GM23338 (cell line): Measurements from ENCODE around the gene BTBD9. TPM values are rescaled to one million over a fixed set of nuclear protein-coding genes. Genes with fewer than 3 reads are reported as not detected.

ENCODE experiments used
- ATAC-seq: fragments of 200-7000 bp; cut with Tn5 transposase; 3 replicates; pipeline ENCODE4 v1.9.1; 2020
- DNase-seq: peaks from one replicate; pipeline ENCODE4 v3.0.0-alpha.2; 2015; ENCODE audit warnings: low spot score
- H2AFZ ChIP-seq: fragments of 200-600 bp; sonication (generic); 2 replicates; pipeline ENCODE4 v1.8.0; 2016; ENCODE audit warnings: antibody characterized with exemption, mild to moderate bottlenecking, moderate library complexity
- H3F3A ChIP-seq: fragments of 200-600 bp; sonication (generic); replicated peaks from 2 replicates; pipeline ENCODE4 v1.8.0; 2017; ENCODE audit warnings: antibody characterized with exemption, mixed run types, low read depth
- H3K27ac ChIP-seq: fragments of 200-600 bp; sonication (generic); 2 replicates; pipeline ENCODE4 v1.6.1; 2016; ENCODE audit warnings: low read depth
- H3K27me3 ChIP-seq: fragments of 200-600 bp; sonication (generic); 2 replicates; pipeline ENCODE4 v1.8.0; 2016; ENCODE audit warnings: mild to moderate bottlenecking, mixed run types, moderate library complexity; ENCODE audit not compliant: insufficient read depth
- H3K36me3 ChIP-seq: fragments of 200-600 bp; sonication (generic); 2 replicates; pipeline ENCODE4 v1.8.0; 2016; ENCODE audit warnings: mild to moderate bottlenecking; ENCODE audit not compliant: insufficient read depth
- H3K4me1 ChIP-seq: fragments of 200-600 bp; sonication (generic); 2 replicates; pipeline ENCODE4 v1.8.0; 2016; ENCODE audit warnings: mild to moderate bottlenecking, moderate library complexity; ENCODE audit not compliant: insufficient read depth
- H3K4me2 ChIP-seq: fragments of 200-600 bp; sonication (generic); 2 replicates; pipeline ENCODE4 v1.7.1; 2017; ENCODE audit warnings: mixed run types
- H3K4me3 ChIP-seq: fragments of 200-600 bp; sonication (generic); 2 replicates; pipeline ENCODE4 v1.6.1; 2016; ENCODE audit warnings: mixed run types
- H3K79me2 ChIP-seq: fragments of 200-600 bp; sonication (generic); replicated peaks from 2 replicates; pipeline ENCODE4 v1.8.0; 2017; ENCODE audit warnings: mild to moderate bottlenecking; ENCODE audit not compliant: insufficient read depth
- H3K9me2 ChIP-seq: fragments of 200-600 bp; sonication (generic); 2 replicates; pipeline ENCODE4 v1.8.0; 2017; ENCODE audit not compliant: insufficient read depth
- H4K20me1 ChIP-seq: fragments of 200-600 bp; sonication (generic); replicated peaks from 2 replicates; pipeline ENCODE4 v1.8.0; 2017; ENCODE audit warnings: mild to moderate bottlenecking; ENCODE audit not compliant: insufficient read depth
- H3K27ac Mint-ChIP-seq: 2 replicates; pipeline ENCODE4 v1.8.0; 2020; ENCODE audit warnings: inconsistent platforms, mild to moderate bottlenecking, moderate library complexity, mixed read lengths
- H3K27me3 Mint-ChIP-seq: 3 replicates; pipeline ENCODE4 v1.8.0; 2022; ENCODE audit warnings: low read depth, mild to moderate bottlenecking, moderate library complexity, mixed read lengths, inconsistent platforms; ENCODE audit not compliant: insufficient read depth, poor library complexity
- H3K36me3 Mint-ChIP-seq: 3 replicates; pipeline ENCODE4 v1.8.0; 2021; ENCODE audit warnings: low read depth, mild to moderate bottlenecking, inconsistent platforms, moderate library complexity, mixed read lengths
- H3K4me1 Mint-ChIP-seq: 3 replicates; pipeline ENCODE4 v1.8.0; 2020; ENCODE audit warnings: mild to moderate bottlenecking, inconsistent platforms, mixed read lengths
- H3K4me3 Mint-ChIP-seq: 3 replicates; pipeline ENCODE4 v1.8.0; 2021; ENCODE audit warnings: moderate library complexity, mild to moderate bottlenecking, inconsistent platforms, mixed read lengths
- H3K9me3 Mint-ChIP-seq: 3 replicates; pipeline ENCODE4 v1.8.0; 2020; ENCODE audit warnings: moderate library complexity, mild to moderate bottlenecking, inconsistent platforms, mixed read lengths
- ETS1 ChIP-seq: IDR thresholded peaks from 2 replicates; pipeline ENCODE4 v1.6.1; 2016; ENCODE audit warnings: antibody characterized with exemption
- EZH2 ChIP-seq: fragments of 200-600 bp; sonication (generic); IDR thresholded peaks from one replicate; pipeline ENCODE4 v1.8.0; 2017; ENCODE audit warnings: antibody characterized with exemption, mild to moderate bottlenecking, low read depth; ENCODE audit not compliant: unreplicated experiment
- REST ChIP-seq: IDR thresholded peaks from one replicate; pipeline ENCODE4 v1.6.1; 2018; ENCODE audit warnings: antibody characterized with exemption; ENCODE audit not compliant: unreplicated experiment
- ZNF462 ChIP-seq: fragments of 250-450 bp; sonication (Bioruptor Pico); IDR thresholded peaks from 2 replicates; pipeline ENCODE4 v1.5.0; 2020; ENCODE audit warnings: mild to moderate bottlenecking, moderate library complexity
- polyA plus RNA-seq: library from polyadenylated mRNA; unstranded; fragments of >200 nt; fragmentation: Nextera tagmentation; extraction: Ambion mirVana; gene quantifications from 2 replicates; pipeline ENCODE4 v1.2.1, GENCODE V29; 2016
- total RNA-seq: library from RNA; depleted of rRNA; stranded (reverse); fragments of >200 nt; shearing (Covaris generic); gene quantifications from 2 replicates; pipeline ENCODE4 v1.2.3, GENCODE V29; 2014

The BTBD9 gene
- total and polyA plus RNA-seq, 2 experiments from 2014 or later = 4.2 to 5.3 TPM

GRCh38 chr6:38220069-38220723 lies 419.5 kb downstream of the BTBD9 start (continued):
- no peak for TF ChIP-seq REST
- TF ChIP-seq ZNF462 (CRISPR knock-in tag) = no peak

- Mint-ChIP-seq H3K4me3 (no peak overlapping the region), H3K27me3 (peaks cover 5% of the 10 kb centered on the region)
- ATAC-seq = no peak
- TF ChIP-seq REST = no peak
- TF ChIP-seq EZH2 = no peak
- TF ChIP-seq ETS1 = no peak
These were observed 421.5 kb downstream of the BTBD9 start for GRCh38 chr6:38218235-38218634.

More at GRCh38 chr6:38218235-38218634, 421.5 kb downstream of the BTBD9 start:
- Mint-ChIP-seq H3K36me3 (no peaks in the 10 kb centered on the region), H3K4me1 (peaks cover 27% of the 10 kb centered on the region), H3K9me3 (no peaks in the 10 kb centered on the region; the same call in 2 of the 3 replicates), H3K27ac (no peak overlapping the region)
- Histone ChIP-seq H3K9me2 (no peaks in the 10 kb centered on the region; the same call in 1 of the 2 replicates), H3K27me3 (no peaks in the 10 kb centered on the region), H4K20me1 (no peaks in the 10 kb centered on the region), H3K36me3 (no peaks in the 10 kb centered on the region), H3K4me2 (no peak overlapping the region), H3K27ac (no peak overlapping the region), H3F3A (no peaks in the 10 kb centered on the region), H2AFZ (no peak overlapping the region), H3K4me1 (peaks cover 29% of the 10 kb centered on the region), H3K79me2 (no peaks in the 10 kb centered on the region), H3K4me3 (no peak overlapping the region)
- DNase-seq = no peak
